ENCODE data around the gene NFATC3. TPM values are rescaled to one million over a fixed set of nuclear protein-coding genes. Genes with fewer than 3 reads are reported as not detected.

Gene NFATC3
- total RNA-seq, 1 donor from 2014 or later: 51.8 TPM

- Mint-ChIP-seq H3K27ac (no peak overlapping the region), H3K4me3 (no peak overlapping the region), H3K36me3 (peaks cover 16% of the 10 kb centered on the region), H3K4me1 (no peaks in the 10 kb centered on the region), H3K9me3 (no peaks in the 10 kb centered on the region), H3K27me3 (ENCODE audit: low read depth) (no peaks in the 10 kb centered on the region)
- TF ChIP-seq, protein P1, sequence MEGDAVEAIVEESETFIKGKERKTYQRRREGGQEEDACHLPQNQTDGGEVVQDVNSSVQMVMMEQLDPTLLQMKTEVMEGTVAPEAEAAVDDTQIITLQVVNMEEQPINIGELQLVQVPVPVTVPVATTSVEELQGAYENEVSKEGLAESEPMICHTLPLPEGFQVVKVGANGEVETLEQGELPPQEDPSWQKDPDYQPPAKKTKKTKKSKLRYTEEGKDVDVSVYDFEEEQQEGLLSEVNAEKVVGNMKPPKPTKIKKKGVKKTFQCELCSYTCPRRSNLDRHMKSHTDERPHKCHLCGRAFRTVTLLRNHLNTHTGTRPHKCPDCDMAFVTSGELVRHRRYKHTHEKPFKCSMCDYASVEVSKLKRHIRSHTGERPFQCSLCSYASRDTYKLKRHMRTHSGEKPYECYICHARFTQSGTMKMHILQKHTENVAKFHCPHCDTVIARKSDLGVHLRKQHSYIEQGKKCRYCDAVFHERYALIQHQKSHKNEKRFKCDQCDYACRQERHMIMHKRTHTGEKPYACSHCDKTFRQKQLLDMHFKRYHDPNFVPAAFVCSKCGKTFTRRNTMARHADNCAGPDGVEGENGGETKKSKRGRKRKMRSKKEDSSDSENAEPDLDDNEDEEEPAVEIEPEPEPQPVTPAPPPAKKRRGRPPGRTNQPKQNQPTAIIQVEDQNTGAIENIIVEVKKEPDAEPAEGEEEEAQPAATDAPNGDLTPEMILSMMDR (IDR thresholded peaks at IDR 0.05; ENCODE audit: unreplicated experiment): no peak
- DNase-seq (ENCODE audit: low spot score in 2 of 2, unreplicated experiment in 2 of 2): no peak
Observed at GRCh38 chr16:68047987-68048386, 37.2 kb upstream of the NFATC3 start.

GRCh38 chr16:68049449-68049848 lies 35.7 kb upstream of the NFATC3 start:
- Mint-ChIP-seq H3K9me3 (no peaks in the 10 kb centered on the region), H3K36me3 (peaks cover 18% of the 10 kb centered on the region), H3K4me3 (no peak overlapping the region), H3K27ac (no peak overlapping the region), H3K4me1 (no peaks in the 10 kb centered on the region), H3K27me3 (ENCODE audit: low read depth) (no peaks in the 10 kb centered on the region)
- TF ChIP-seq, protein P1 (IDR thresholded peaks at IDR 0.05; ENCODE audit: unreplicated experiment): no peak
- DNase-seq (ENCODE audit: low spot score in 2 of 2, unreplicated experiment in 2 of 2): no peak

- DNase-seq (ENCODE audit: low spot score in 2 of 2, unreplicated experiment in 2 of 2): no peak
- Mint-ChIP-seq H3K9me3 (no peaks in the 10 kb centered on the region), H3K4me3 (no peak overlapping the region), H3K27ac (no peak overlapping the region), H3K4me1 (no peaks in the 10 kb centered on the region), H3K36me3 (peaks cover 19% of the 10 kb centered on the region), H3K27me3 (ENCODE audit: low read depth) (no peaks in the 10 kb centered on the region)
- TF ChIP-seq, protein P1 (IDR thresholded peaks at IDR 0.05; ENCODE audit: unreplicated experiment): no peak
Observed at GRCh38 chr16:68055395-68055794, 29.8 kb upstream of the NFATC3 start.

GRCh38 chr16:68059804-68060203 lies 25.4 kb upstream of the NFATC3 start:
- Mint-ChIP-seq H3K9me3 (no peaks in the 10 kb centered on the region), H3K4me1 (no peaks in the 10 kb centered on the region), H3K4me3 (no peak overlapping the region), H3K27me3 (ENCODE audit: low read depth) (no peaks in the 10 kb centered on the region), H3K36me3 (peaks cover 14% of the 10 kb centered on the region), H3K27ac (no peak overlapping the region)
- TF ChIP-seq, protein P1 (IDR thresholded peaks at IDR 0.05; ENCODE audit: unreplicated experiment): no peak
- no peak for DNase-seq (ENCODE audit: low spot score in 2 of 2, unreplicated experiment in 2 of 2)

GRCh38 chr16:68061396-68061795 lies 23.8 kb upstream of the NFATC3 start:
- TF ChIP-seq, protein P1 (IDR thresholded peaks at IDR 0.05; ENCODE audit: unreplicated experiment): no peak
- H3K4me3 Mint-ChIP-seq: no peak overlapping the region
- H3K4me1 Mint-ChIP-seq: peaks cover 3% of the 10 kb centered on the region
- H3K27me3 Mint-ChIP-seq (ENCODE audit: low read depth): no peaks in the 10 kb centered on the region
- H3K27ac Mint-ChIP-seq: no peak overlapping the region
- H3K36me3 Mint-ChIP-seq: peaks cover 12% of the 10 kb centered on the region
- no peak for DNase-seq (ENCODE audit: low spot score in 2 of 2, unreplicated experiment in 2 of 2)
- no peaks in the 10 kb centered on the region for H3K9me3 Mint-ChIP-seq

DNA sequence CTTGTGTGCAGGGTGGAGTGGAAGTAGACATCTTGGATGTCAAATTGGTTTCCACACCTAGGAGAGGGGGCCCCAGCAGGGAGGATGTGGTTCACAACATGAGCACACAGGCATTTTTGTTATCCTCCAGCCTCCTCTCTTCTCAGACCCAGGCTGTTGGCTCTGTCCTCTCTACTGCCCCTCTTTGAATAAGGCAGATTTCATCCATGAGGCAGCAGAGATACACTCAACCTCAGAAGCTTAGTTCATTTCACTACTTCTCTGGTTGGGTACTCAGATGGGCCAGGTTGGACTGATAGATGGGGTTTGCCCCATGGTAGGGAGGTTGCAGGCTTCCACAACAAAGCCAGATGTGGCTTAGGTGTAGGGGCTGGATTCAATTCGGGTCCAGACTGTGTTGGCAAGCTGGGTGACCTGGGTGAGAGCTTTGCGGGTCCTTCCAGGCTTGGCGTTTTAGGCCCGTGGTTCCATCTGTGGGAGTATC lies 22.2 kb upstream of the NFATC3 start:
- Mint-ChIP-seq H3K27ac (no peak overlapping the region), H3K4me3 (no peak overlapping the region), H3K27me3 (ENCODE audit: low read depth) (no peaks in the 10 kb centered on the region), H3K4me1 (peaks cover 5% of the 10 kb centered on the region), H3K36me3 (peaks cover 11% of the 10 kb centered on the region), H3K9me3 (no peaks in the 10 kb centered on the region)
- TF ChIP-seq, protein P1 (IDR thresholded peaks at IDR 0.05; ENCODE audit: unreplicated experiment): no peak
- DNase-seq (ENCODE audit: low spot score in 2 of 2, unreplicated experiment in 2 of 2): no peak
